Measurements from ENCODE around the gene VRK1. TPM values are rescaled to one million over a fixed set of nuclear protein-coding genes. Genes with fewer than 3 reads are reported as not detected.

Gene VRK1
- total RNA-seq, 1 donor from 2014 or later: 6.8 TPM

DNA sequence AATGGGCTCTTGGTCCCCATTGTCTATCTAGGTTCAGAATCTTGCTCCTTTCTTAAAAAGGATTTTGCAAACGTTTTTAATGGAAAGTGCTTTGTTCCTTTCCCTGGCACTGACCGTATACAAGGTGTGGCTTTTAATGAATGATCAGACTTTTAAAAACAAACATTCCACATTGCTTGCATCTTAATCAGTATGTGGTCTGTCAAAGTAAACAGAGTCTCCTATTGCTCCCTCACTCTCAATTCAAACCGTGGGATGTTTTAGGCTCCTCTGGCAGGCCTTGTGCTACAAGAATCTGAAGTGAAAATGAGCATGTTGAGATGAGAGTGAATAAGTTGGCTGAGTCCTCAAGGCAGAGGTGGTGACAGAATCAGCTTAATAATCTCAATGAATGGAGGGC is 107.0 kb downstream of the VRK1 start:
- ATAC-seq (no peak), DNase-seq (no peak)
- intact Hi-C loops (cut with micrococcal nuclease): no loop called here

DNA sequence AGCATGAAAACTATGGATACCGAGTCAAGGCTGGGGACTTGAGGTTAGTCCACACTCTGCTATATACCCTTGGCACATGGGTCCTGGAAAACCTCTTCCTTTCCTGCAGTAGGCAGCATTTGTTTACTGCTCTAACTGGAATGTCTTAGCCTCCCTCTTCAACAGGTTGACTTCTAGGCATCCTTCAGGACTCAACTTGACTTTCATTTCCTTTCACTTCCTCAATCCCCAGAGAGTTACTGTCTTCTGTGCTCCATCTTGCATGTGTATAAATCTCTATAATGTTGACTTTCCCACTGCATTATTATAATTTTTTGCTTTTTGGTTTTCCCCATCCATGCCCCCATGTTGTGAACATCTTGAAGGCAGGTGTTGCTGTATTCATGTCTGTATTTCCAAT is 107.9 kb downstream of the VRK1 start:
- DNase-seq (no peak), ATAC-seq (no peak)
- intact Hi-C loops (cut with micrococcal nuclease): no loop called here

DNA sequence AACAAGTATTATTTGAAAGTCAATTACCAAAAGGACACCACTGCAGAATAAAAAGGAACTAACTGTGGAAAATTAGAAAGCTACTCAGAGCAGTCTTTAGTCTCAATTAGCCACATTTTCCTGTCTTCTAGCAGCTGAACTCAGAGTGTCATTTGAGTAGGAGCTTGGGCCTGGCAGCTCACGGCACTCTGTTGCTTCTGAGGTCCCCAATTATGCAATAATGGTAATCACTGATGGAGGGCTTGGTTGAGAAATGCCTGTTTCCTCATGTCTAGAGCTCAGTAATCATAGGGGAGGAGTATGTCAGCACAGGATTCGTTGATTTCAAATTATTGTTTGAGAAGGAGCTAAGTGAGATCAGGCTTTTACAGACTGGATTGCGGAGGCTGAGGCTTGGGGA is 108.6 kb downstream of the VRK1 start:
- ATAC-seq (peak; percentile 84), DNase-seq (no peak)
- intact Hi-C loops (cut with micrococcal nuclease): no loop called here

DNA sequence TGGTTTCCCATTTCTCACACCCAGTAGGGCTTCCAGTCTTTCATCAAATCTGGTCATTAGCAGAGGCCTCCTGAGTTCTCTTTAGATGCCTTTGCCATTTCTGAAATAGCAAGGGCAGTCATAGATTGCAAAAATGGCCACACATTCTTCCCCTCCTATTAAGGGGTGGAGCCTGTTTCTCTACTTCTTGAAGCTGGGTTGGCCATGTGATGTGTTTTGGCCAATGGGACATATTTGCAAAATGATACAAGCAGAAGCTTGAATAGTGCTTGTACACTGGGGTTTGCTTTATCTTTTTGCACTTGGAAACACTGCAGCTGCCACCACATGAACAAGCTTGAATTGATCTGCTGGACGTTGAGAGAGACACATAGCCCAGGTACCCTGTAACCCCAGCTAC is 109.3 kb downstream of the VRK1 start:
- ATAC-seq (no peak), DNase-seq (no peak)
- intact Hi-C loops (cut with micrococcal nuclease): no loop called here

DNA sequence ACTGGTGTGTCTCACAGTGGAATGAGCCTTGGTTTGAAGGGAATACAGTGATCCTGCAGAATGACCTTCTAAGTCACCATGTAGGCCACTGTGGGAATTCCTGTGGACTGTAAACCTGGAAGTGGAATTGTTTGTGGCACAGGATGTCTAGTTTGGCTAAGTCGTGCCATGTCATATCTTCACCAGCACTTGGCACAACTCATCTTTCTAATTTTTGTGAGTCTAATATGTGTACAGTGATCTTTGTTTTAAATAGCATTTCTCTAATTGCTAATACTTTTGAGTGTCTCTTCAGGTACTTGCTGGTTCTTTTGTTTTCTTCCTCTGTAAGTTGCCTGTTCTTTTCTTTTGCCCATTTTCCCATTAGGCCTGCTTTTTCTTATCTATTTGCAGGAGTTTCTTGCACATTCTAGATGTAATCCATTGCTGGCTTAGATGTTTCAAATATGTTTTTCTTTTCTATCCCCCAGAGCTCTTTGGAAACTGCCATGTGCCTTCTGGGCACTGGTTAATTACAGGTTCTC is 112.7 kb downstream of the VRK1 start:
- DNase-seq: no peak
- intact Hi-C loops (cut with micrococcal nuclease): no loop called here
- no peak for ATAC-seq

DNA sequence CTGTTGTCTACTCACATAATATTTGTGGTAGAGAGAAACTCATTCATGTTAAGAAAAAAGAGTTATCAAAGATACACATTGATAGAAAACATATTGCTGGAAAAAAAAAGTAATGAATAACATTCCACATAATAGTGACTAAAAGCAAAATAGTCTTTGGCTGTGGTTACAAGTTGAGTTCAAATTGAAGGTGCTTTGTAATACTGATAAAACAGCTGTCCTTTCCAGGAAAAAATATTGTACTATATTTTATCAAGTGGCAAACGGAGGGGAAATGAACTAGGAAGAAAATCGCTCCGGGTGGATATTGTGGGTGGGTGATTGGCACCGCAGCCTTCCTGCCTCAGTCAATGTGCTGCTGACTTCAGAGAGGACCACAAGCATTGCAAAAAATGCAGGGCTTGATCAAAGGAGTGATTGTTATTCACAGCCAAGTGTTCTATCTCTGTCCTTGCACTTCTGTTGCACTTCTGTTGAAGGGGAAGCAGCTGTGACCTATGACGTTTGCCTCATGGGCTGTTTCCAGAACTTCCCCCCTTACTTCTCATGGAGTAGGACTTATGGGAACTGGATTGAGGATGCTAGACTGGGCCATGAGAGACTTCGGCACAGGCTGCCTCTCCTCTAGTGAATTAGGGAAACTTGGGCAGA is 114.4 kb downstream of the VRK1 start:
- intact Hi-C loops (cut with micrococcal nuclease): no loop called here
- ATAC-seq: no peak

DNA sequence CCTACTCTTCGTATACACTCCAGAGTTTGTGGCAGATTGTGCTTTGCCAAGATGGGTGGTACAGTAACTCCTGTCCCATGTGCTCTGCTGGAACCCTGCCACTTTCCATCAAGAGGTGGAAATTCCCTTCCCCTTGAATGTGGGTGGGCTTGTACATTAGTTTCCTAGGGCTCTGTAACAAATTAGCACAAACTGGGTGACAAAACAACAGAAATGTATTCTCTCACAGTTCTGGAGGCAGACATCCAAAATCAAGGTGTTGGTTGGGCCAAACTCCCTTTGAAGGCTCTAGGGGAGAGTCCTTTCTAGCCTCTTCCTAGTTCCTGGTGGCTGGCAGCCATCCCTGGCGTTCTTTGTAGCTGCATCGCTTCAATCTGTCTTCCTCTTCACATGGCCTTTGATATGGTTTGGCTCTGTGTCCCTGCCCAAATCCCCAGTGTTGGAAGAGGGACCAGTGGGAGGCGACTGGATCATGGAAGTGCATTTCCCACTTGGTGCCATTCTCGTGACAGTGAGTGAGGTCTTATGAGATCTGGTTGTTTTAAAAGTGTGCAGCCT is 117.5 kb downstream of the VRK1 start:
- intact Hi-C loops (cut with micrococcal nuclease): no loop called here
- DNase-seq (no peak), ATAC-seq (no peak)

More for the DNA sequence above, 114.4 kb downstream of the VRK1 start:
- no peak for DNase-seq

DNA sequence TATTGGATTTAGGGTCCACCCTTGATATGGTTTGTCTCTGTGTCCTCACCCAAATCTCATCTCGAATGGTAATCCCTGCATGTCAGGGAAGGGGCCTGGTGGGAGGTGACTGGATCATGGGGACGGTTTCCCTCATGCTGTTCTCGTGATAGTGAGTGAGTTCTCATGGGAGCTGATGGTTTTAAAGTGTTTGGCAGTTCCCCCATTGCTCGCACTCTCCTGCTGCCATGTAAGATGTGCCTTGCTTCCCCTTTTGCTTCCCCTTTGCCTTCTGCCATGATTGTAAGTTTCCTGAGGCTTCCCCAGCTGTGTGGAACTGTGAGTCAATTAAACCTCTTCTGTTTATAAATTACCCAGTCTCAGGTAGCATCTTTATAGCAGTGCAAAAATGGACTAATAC is 118.3 kb downstream of the VRK1 start:
- no peak for ATAC-seq
- intact Hi-C loops (cut with micrococcal nuclease): no loop called here
- no peak for DNase-seq

DNA sequence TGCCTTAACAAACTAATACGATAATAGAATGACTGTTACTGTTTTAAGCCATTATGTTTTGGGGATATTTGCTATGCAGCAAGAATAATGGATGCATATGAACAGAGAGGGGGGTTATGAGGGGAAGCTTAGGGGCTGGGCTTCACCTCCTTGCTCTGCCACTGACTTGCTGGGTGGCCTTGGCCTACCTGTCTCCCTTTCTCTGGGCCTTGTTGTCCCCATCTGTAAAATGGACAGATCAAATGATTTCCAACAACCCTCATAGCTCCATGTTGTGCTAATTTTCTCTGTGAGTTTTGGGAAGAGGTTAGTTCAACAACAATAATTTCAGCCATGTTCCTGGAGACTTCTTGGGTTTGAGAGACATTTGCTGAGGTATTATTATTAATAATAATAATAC is 119.6 kb downstream of the VRK1 start:
- DNase-seq (no peak), ATAC-seq (no peak)
- intact Hi-C loops (cut with micrococcal nuclease): no loop called here

DNA sequence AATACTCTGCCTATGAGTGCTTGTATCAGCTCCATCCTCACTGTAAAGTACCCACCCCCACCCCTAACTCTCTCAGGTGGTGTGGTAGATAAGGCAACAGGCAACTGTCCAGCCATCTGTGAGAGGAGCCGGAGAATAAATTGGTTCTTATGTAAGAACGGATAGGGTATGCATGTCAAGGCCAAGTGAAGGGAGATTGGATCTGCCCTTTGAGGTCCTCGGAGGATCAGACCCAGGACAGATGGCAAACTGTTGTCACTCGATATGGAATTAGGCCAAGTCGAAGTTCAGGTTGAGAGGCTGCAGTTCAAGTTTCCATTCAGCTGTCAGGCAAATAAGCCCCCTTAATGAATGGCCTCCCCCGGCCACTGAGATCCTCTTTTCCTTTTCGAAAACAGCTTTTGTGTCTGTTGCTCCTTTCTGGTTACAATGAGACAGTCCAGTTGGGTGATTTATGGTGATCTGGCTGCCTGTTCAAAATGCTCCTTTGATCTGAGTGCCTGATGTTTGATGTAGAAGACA is 120.3 kb downstream of the VRK1 start:
- intact Hi-C loops (cut with micrococcal nuclease): no loop called here
- no peak for ATAC-seq

DNA sequence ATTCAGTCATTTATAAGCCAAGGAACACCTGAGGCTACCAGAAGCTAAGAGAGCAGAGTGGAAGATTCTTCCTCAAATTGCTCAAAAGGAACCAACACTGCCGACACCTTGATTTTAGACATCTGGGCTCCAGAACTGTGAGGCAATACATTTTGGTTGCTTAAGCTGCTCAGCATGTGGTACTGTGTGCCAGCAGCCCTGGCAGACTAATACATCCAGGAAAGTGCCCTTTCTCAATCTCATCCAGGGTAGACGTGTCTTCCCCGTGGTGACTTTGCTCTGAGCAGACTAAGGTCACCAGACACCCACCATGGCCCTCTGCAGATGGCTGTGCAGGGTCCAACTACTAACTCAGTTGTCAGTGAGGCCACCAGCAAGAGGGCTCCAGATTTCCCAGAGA is 122.8 kb downstream of the VRK1 start:
- no peak for ATAC-seq
- DNase-seq: no peak
- intact Hi-C loops (cut with micrococcal nuclease): no loop called here

More for the DNA sequence above, 120.3 kb downstream of the VRK1 start:
- DNase-seq: no peak

DNA sequence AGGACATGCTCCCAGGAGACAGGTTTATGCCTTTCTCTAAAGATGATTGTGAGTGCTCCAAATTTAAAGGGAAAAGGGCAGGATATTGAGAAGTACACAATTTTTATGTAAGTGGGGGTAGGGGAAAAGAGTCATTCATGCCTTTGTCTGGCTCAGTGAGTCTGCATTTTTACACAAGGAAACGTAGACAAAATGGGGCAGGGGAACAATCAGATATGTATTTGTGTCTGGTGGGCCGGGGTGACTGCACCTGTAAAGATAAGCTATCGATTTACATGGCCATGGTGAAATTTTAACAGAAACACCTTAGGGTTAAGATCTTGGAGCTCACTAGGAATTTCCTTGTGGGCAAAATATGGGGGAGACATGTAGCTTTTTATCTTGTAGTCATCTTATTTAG is 123.6 kb downstream of the VRK1 start:
- DNase-seq: no peak
- intact Hi-C loops (cut with micrococcal nuclease): no loop called here
- ATAC-seq: no peak

DNA sequence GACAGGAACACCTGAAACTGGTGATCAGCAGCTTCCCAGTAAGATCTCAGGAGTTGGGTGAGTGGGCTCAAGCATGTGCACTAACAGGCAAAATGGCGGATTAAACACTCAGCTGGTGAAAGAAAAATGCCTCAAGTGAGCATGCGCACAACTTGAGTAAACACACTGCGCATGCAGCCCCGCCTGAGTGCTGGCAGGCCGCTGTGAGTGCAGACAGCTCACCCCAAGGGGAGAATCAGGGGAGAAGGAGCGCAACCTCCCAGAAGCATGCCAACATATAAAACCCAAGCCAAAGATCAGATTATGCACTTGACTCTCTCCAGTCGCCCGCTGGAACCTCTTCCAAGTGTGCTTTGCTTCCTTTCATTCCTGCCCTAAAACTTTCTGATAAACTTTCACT is 125.8 kb downstream of the VRK1 start:
- DNase-seq: no peak
- no peak for ATAC-seq
- intact Hi-C loops (cut with micrococcal nuclease): no loop called here

DNA sequence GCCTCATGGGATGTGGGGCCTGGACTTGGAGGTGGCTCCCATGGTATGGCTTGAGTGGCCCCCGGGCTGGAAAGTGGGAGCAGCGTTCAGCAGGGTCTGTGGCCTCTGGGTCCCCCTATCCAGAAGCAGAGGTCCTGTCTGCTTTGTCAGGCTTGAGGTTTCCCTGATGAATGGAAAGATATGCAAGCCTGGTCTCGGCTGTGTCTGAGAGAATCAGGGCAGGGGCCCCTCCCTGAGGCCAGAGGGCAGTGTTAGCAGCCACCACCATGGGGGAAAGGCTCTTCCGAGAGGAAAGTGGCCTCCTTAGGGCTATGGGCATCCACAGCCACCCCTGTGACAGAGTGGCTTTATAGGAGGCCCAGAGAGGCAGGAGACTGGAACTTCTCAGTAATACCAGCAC is 128.2 kb downstream of the VRK1 start:
- ATAC-seq (no peak), DNase-seq (no peak)
- intact Hi-C loops (cut with micrococcal nuclease): no loop called here

DNA sequence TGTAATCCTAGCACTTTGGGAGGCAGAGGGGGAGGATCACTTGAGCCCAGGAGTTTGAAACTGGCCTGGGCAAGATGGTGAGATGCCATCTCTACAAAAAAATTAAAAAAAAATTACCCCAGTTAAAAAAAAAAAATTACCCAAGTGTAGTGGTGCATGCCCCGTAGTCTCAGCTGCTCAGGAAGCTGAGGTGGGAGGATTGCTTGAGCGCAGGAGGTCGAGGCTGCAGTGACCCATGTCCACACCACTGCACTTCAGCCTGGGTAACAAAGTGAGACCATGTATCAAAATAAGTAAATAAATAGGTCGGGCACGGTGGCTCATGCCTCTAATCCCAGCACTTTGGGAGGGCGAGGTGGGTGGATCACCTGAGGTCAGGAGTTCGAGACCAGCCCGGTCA is 128.8 kb downstream of the VRK1 start:
- ATAC-seq (no peak), DNase-seq (no peak)
- intact Hi-C loops (cut with micrococcal nuclease): no loop called here

DNA sequence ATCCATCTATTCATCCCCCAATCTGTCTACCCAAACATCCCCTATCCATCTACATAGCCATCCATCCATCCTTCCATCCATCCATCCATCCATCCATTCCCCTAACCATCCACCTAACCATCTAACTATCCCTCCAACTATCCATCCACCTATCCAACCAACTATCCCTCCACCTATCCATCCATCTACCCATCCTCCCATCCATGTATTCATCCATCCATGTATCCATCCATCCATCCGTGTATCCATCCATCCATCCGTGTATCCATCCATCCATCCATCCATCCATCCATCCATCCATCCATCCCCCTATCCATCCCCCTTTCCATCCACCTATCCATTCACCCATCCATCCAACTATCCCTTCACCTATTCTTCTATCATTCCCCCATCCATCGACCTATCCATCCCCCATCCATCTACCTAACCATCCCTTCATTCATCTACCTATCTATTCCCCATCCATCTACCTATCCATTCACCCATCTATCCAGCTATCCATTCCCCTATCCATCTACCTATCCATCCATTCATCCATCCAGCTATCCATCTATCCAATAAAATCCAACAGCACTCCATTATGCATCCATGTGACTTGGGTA is 131.7 kb downstream of the VRK1 start:
- ATAC-seq: no peak
- intact Hi-C loops (cut with micrococcal nuclease): no loop called here
- DNase-seq: no peak

DNA sequence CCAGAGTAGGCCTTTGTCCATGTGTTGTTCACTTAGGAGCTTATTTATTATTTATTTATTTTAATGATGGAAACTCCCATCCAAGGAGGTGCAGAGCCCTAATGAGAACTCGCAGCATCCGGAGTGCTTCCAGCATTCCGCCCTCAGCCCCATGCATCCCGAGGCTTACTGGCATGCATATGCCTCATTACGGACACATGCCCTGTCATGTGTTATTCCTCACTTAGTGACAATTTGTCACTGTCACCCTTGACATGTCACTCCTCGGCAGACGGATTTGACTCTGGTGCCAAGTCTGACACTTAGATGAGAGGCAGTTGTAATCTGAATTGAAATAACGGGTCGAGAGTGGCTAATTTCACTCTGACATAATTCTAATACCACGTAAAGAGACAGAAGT is 132.8 kb downstream of the VRK1 start:
- intact Hi-C loops (cut with micrococcal nuclease): no loop called here

DNA sequence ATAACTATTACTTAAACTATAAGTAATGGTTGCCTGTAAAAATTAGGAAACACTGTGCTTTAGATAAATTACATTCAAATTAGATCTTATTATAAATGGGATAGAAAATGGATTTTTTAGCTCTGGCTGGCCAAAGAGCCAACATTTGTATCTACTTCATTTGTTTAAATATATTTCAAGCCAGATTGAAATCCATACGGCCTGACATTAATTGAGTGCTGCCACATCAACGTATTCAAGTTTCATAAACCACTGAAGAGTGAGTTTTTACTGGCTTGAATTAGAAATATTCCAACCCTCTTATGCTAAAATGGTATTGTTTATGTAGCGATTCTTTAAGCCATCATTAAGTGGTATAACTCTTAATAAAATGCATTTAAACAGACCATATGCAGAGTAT is 133.3 kb downstream of the VRK1 start:
- DNase-seq: no peak
- intact Hi-C loops (cut with micrococcal nuclease): no loop called here
- no peak for ATAC-seq

More for the DNA sequence above, 132.8 kb downstream of the VRK1 start:
- DNase-seq (peak; percentile 52), ATAC-seq (peak; percentile 94)
